Measurements from ENCODE around the gene PTPRT.

GRCh38 chr20:42611423-42611822, 578.3 kb downstream of the PTPRT start:
- no peak for TF ChIP-seq CTCF (IDR thresholded peaks at IDR 0.05; ENCODE audit: insufficient read depth, low read length, poor library complexity, severe bottlenecking)
- no peak for TF ChIP-seq EZH2phosphoT487 (conservative IDR thresholded peaks at IDR 0.05; ENCODE audit: low read length)

Measured in SU-DHL-6 (cell line).